ENCODE results near the gene SLITRK3. TPM values are rescaled to one million over a fixed set of nuclear protein-coding genes. Genes with fewer than 3 reads are reported as not detected.

Gene SLITRK3
- total RNA-seq, 1 experiment from 2014 or later = not detected

DNA sequence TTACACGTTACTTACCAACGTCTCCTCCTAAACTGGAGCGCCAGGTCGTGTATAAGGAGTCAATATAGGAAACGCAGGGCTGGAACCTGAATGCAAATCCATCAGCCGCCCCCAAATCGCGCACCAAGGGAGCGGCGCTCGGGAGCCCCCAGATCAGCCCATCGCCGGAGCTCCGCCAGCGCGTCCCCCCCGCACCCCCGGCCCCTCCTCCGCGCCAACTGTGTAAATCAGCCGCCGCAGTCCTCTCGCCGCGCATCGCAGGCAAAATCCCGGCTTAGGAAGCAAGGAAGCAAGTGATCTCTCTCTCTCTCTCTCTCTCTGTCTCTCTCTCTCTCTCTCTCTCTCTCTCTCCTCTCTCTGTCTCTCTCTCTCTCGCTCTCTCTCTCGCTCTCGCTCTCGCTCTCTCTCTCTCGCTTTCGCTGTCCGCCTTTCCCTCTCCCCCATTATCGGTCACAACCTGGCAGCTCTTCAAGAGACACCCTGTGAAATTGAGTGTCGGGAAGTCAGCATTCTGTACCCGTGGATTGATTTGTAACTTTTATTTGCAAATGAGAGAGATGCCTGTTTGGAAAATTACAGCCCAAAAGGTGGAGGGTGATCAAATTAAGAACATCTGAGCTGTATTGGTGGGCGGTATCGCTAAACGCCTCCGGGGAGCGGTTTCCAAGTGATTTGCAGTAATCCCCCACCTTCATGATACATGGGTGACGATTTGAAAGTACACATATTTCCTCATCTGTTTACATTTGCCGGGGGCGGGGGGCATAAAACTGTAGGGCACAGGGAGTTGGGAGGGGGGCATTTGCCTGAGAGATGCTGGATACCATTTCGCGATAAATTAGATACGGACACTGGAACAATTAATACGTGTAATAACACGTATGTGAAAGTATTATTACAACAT, 645 bp upstream of the SLITRK3 start (continued):
- TF ChIP-seq, protein P1, sequence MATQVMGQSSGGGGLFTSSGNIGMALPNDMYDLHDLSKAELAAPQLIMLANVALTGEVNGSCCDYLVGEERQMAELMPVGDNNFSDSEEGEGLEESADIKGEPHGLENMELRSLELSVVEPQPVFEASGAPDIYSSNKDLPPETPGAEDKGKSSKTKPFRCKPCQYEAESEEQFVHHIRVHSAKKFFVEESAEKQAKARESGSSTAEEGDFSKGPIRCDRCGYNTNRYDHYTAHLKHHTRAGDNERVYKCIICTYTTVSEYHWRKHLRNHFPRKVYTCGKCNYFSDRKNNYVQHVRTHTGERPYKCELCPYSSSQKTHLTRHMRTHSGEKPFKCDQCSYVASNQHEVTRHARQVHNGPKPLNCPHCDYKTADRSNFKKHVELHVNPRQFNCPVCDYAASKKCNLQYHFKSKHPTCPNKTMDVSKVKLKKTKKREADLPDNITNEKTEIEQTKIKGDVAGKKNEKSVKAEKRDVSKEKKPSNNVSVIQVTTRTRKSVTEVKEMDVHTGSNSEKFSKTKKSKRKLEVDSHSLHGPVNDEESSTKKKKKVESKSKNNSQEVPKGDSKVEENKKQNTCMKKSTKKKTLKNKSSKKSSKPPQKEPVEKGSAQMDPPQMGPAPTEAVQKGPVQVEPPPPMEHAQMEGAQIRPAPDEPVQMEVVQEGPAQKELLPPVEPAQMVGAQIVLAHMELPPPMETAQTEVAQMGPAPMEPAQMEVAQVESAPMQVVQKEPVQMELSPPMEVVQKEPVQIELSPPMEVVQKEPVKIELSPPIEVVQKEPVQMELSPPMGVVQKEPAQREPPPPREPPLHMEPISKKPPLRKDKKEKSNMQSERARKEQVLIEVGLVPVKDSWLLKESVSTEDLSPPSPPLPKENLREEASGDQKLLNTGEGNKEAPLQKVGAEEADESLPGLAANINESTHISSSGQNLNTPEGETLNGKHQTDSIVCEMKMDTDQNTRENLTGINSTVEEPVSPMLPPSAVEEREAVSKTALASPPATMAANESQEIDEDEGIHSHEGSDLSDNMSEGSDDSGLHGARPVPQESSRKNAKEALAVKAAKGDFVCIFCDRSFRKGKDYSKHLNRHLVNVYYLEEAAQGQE (IDR thresholded peaks at IDR 0.05; ENCODE audit: low read depth) = no peak
- no peak for TF ChIP-seq EGR1 (IDR thresholded peaks at IDR 0.05; ENCODE audit: low read depth)
- TF ChIP-seq TCF7L2 (IDR thresholded peaks at IDR 0.05; ENCODE audit: borderline replicate concordance, extremely low read depth, insufficient read depth, insufficient read length) = no peak
- TF ChIP-seq SRF (IDR thresholded peaks at IDR 0.05; ENCODE audit: low read depth) = no peak
- no peak for TF ChIP-seq ELF1 (IDR thresholded peaks at IDR 0.05; ENCODE audit: borderline replicate concordance, low read depth)
- TF ChIP-seq, protein P2, sequence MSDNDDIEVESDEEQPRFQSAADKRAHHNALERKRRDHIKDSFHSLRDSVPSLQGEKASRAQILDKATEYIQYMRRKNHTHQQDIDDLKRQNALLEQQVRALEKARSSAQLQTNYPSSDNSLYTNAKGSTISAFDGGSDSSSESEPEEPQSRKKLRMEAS (IDR thresholded peaks at IDR 0.05) = no peak
- TF ChIP-seq CBX3 (IDR thresholded peaks at IDR 0.05; ENCODE audit: low read depth) = no peak

DNA sequence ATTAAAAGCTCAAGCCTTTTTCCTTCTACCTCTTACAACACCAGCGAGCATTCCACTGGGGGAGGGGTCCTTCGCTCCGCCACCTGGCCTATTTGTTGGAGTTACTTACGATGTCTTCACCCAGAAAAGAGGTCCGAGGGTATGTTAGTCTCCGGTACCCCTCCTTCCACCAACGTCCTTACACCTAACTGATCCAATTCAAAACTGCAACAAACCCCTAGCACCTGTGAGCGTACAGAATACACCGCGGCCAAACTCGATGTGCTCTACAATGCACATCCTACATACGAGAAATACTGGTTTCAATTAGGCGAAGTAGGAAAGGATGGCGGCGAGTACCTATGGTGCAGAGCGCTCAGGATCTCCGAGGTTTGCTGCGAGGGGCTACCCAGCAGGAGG, 944 bp downstream of the SLITRK3 start:
- CTCF ChIA-PET = interaction anchor here (1.3 kb wide), 1 partner anchor 12 kb away, joined by 3 read pairs; no protein-coding TSS in a partner anchor
- H3K9me3 ChIP-seq (ENCODE audit: control insufficient read depth in 1 of 2, insufficient read depth in 1 of 2, low read depth in 1 of 2, low read length in 2 of 2) = no peaks in the 10 kb centered on the region
- H3K27me3 ChIP-seq (ENCODE audit: insufficient read depth, low read length) = no peaks in the 10 kb centered on the region
- RAD21 ChIA-PET (ENCODE audit: low non-redundant PET in 1 of 2, low total read pairs in 2 of 2, uncharacterized antibody in 2 of 2, unreplicated experiment in 2 of 2) = no interaction called here
- H3K27ac ChIP-seq (ENCODE audit: low read depth, low read length) = no peak overlapping the region
- no peaks in the 10 kb centered on the region for H3K4me1 ChIP-seq (ENCODE audit: control insufficient read depth in 1 of 2, insufficient read depth in 2 of 2, low read length in 2 of 2)
- DNase-seq (ENCODE audit: low read depth, low spot score) (no peak), ATAC-seq (no peak)
- no peak overlapping the region for H2AFZ ChIP-seq (ENCODE audit: low read depth, low read length, poor library complexity, severe bottlenecking)
- no TSS peak for BruUV-seq (replicated peaks)
- H3K9me2 ChIP-seq (ENCODE audit: insufficient read depth) = no peaks in the 10 kb centered on the region; the same call in 1 of the 2 replicates
- no peak overlapping the region for H3K4me2 ChIP-seq (ENCODE audit: low read length)
- TF ChIP-seq, protein P2 (IDR thresholded peaks at IDR 0.05) = no peak
- no peak for TF ChIP-seq FOSL1 (IDR thresholded peaks at IDR 0.05; ENCODE audit: low read depth)
- no peak for TF ChIP-seq ZFX (IDR thresholded peaks at IDR 0.05)
- TF ChIP-seq, protein P1 (IDR thresholded peaks at IDR 0.05; ENCODE audit: low read depth) = no peak
- no peaks in the 10 kb centered on the region for H3K79me2 ChIP-seq (ENCODE audit: insufficient read depth, low read length)
- no peak overlapping the region for H3K9ac ChIP-seq (ENCODE audit: low read length)
- H3K36me3 ChIP-seq (ENCODE audit: control insufficient read depth in 1 of 2, insufficient read depth in 2 of 2, low read length in 2 of 2) = no peaks in the 10 kb centered on the region
- H3K4me3 ChIP-seq (replicated peaks in 1 of 2; ENCODE audit: low read depth in 1 of 2, low read length in 2 of 2) = no peak overlapping the region
- intact Hi-C loops (cut with micrococcal nuclease) = no loop called here
- POLR2A ChIA-PET = no interaction called here
- no peaks in the 10 kb centered on the region for H4K20me1 ChIP-seq (ENCODE audit: insufficient read depth)
